ENCODE data around the gene CAD.
"Not testable (repeated sequence)": the region's sequence is repeated elsewhere in the genome, so short reads cannot be mapped to it uniquely, and the experiment has no call there.

The CAD gene

DNA sequence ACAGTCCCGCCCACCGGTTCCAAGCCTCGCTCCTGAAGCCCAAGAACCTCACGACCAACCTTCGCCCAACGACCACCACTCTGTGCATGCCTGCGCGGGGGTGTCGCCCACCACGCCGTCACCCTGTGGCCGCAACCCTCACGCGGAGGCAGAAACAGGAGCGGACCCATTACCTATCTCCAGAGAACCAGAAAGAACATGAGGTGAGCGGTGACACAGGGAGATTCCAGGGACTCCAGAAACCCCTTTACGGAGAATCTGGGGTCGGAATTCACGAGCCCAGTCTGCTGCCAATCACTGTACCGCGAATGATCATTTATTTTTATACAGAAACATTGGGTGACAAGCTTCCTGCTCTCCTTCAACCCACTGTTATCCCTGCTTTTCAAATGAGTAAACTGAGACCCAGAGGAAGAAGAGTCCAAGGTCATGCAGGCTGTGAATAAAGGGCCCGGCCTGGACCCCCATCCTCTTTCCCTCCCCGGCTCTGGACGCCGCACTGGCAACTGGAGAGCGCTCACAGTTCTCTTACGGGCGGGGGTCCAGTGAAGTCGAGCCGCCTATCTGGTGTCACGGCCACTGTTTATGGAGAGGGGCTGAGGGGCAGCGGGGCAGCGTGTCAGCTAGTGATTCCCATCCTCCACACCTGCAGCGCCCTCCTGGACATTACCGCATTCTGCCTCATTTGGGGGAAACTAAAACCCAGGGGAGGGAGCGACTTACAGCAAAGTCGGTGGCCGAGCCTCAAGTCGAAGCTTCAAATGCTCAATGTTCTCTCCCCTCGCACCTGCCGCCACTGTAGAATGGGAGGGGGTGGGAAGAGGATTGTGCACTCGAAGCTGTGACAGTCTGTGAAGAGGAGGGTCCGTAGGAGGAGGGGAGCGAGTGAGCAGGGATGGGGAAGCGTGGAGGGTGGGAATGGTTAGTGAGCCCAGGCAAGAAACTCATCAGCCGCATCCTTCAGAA is 46.4 kb downstream of the CAD start:
- no peak for DNase-seq (ENCODE audit: extremely low read depth, insufficient read length)
- TF ChIP-seq CTCF (IDR thresholded peaks at IDR 0.05; ENCODE audit: insufficient read depth, low read length, poor library complexity, severe bottlenecking): no peak
- Histone ChIP-seq H3K36me3 (ENCODE audit: control insufficient read depth, insufficient read depth, low read length) (no peaks in the 10 kb centered on the region), H3K27me3 (replicated peaks; ENCODE audit: control insufficient read depth, insufficient read depth, low read length) (peaks cover 6% of the 10 kb centered on the region), H3K4me3 (replicated peaks; ENCODE audit: low read depth, low read length) (peak overlapping the region; percentile 58)

DNA sequence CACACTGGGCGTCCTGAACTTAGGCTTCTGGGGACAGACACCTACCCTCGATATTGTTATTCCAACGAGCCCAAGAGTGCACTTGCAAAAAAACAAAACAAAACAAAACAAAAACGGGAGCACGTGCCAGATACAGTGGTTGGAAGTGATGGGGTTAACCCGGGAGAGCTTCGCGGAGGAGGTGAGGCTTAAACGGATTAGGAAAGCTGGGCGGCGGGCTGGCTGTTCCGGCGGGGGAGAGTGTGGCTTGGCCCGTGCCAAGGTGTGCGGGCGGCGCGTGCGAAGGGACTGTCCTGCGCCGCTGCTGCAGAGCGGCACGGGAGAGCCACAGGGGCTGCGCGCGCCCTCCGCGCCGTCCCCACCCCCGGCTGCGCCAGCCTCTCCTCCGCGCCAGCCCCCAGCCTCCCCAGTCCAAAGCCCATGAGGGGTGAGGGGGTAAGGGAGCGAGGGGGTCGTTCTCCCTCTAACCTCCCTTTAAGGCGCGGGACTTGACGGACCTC is 47.1 kb downstream of the CAD start:
- peaks cover 6% of the 10 kb centered on the region for H3K27me3 ChIP-seq (replicated peaks; ENCODE audit: control insufficient read depth, insufficient read depth, low read length)
- no peak for DNase-seq (ENCODE audit: extremely low read depth, insufficient read length)
- H3K4me3 ChIP-seq (replicated peaks; ENCODE audit: low read depth, low read length): peak overlapping the region; percentile 40

DNA sequence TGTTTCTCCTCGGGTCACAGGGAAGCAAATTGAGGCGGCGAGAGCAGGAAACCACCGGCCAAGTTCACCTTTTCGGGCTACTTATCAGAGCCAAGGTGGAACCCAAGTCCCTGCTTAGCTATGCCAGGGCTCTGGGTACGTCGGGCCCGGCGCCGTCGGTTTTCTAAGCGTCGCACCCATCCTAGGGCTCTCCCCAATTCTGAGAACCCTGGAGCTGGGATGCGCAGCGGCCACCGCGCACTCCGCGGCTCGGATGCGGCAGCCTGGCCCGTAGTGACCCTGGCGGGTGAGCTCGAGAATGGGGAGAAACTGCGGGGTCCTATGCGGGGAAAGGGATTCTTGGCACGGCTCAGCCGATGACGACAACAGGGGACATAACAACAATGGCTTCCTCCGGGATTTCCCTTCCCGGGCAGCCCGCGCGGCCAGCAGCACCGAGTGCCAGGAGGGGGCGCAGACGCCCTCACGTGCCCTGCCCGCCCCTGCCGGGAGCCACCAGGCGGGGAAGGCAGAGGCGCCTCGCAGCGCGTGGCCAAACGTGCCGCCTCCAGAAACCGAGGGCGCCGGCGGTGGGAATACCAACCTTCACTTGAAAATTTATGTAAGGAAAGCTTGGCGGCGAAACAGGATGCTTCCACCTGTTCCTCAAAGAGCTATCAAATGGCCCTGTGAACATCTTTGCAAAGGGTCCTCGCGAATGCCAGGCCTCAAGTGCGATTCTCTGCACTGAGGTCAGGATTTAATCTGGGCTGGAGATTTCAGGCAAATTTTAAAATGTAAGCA is 47.8 kb downstream of the CAD start:
- DNase-seq (ENCODE audit: extremely low read depth, insufficient read length): peak; percentile 68
- Histone ChIP-seq H3K36me3 (ENCODE audit: control insufficient read depth, insufficient read depth, low read length) (no peaks in the 10 kb centered on the region), H3K27me3 (replicated peaks; ENCODE audit: control insufficient read depth, insufficient read depth, low read length) (peaks cover 6% of the 10 kb centered on the region), H3K4me3 (replicated peaks; ENCODE audit: low read depth, low read length) (peak overlapping the region; percentile 40)
- TF ChIP-seq CTCF (IDR thresholded peaks at IDR 0.05; ENCODE audit: insufficient read depth, low read length, poor library complexity, severe bottlenecking): peak; percentile 65

More for the DNA sequence above, 47.1 kb downstream of the CAD start:
- H3K36me3 ChIP-seq (ENCODE audit: control insufficient read depth, insufficient read depth, low read length): no peaks in the 10 kb centered on the region
- no peak for TF ChIP-seq CTCF (IDR thresholded peaks at IDR 0.05; ENCODE audit: insufficient read depth, low read length, poor library complexity, severe bottlenecking)

DNA sequence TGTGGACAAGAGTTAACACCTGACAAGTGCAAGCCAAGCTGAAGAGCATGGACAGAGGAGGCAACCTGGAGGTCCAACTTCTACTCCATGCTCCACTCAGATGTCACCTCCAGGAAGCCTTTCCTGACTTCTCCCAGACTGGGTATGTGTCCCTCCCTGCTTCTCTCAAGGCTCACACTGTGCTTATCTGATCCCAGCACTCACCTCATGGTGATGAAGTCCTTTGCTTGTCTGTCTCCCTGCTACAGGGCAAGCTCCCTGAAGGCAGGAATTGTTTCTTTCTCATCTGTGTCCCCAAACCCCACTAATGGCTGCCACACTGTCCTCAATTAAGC is 48.3 kb downstream of the CAD start:
- peaks cover 6% of the 10 kb centered on the region for H3K27me3 ChIP-seq (replicated peaks; ENCODE audit: control insufficient read depth, insufficient read depth, low read length)
- H3K4me3 ChIP-seq (replicated peaks; ENCODE audit: low read depth, low read length): no peak overlapping the region
- no peak for TF ChIP-seq CTCF (IDR thresholded peaks at IDR 0.05; ENCODE audit: insufficient read depth, low read length, poor library complexity, severe bottlenecking)
- no peak for DNase-seq (ENCODE audit: extremely low read depth, insufficient read length)
- H3K36me3 ChIP-seq (ENCODE audit: control insufficient read depth, insufficient read depth, low read length): no peaks in the 10 kb centered on the region

- not testable (repeated sequence) for DNase-seq (ENCODE audit: extremely low read depth, insufficient read length); H3K36me3 ChIP-seq (ENCODE audit: control insufficient read depth, insufficient read depth, low read length); H3K4me3 ChIP-seq (replicated peaks; ENCODE audit: low read depth, low read length); H3K27me3 ChIP-seq (replicated peaks; ENCODE audit: control insufficient read depth, insufficient read depth, low read length)
These were observed 51.1 kb downstream of the CAD start for GRCh38 chr2:27268296-27268695.

GRCh38 chr2:27270131-27270530 is 53.0 kb downstream of the CAD start:
- Histone ChIP-seq H3K36me3 (ENCODE audit: control insufficient read depth, insufficient read depth, low read length) (no peaks in the 10 kb centered on the region), H3K27me3 (replicated peaks; ENCODE audit: control insufficient read depth, insufficient read depth, low read length) (no peaks in the 10 kb centered on the region; the same call in 1 of the 2 replicates), H3K4me3 (replicated peaks; ENCODE audit: low read depth, low read length) (no peak overlapping the region)
- DNase-seq (ENCODE audit: extremely low read depth, insufficient read length): no peak
- no peak for TF ChIP-seq CTCF (IDR thresholded peaks at IDR 0.05; ENCODE audit: insufficient read depth, low read length, poor library complexity, severe bottlenecking)

Data from GM06990 (cell line).